AG04450 (cell line): ENCODE results near the gene LGALS8. TPM values are rescaled to one million over a fixed set of nuclear protein-coding genes. Genes with fewer than 3 reads are reported as not detected.

ENCODE experiments used
- CTCF ChIA-PET: fragments of 300-600, 350-600 bp; formaldehyde crosslinking; extraction: SDS; loops from one replicate; lab custom pipeline; 2022; ENCODE audit warnings: antibody characterized with exemption, inconsistent platforms; lab: Charles Lee
- POLR2A ChIA-PET: fragments of 350-600 bp; formaldehyde crosslinking; extraction: SDS; loops from one replicate; lab custom pipeline; 2021; ENCODE audit warnings: antibody characterized with exemption, inconsistent platforms; lab: Yijun Ruan, JAX
- DNase-seq: peaks from one replicate; pipeline ENCODE4 v3.0.0-alpha.2; 2011; ENCODE audit warnings: low read depth, low spot score
- H3K27ac ChIP-seq: one replicate; pipeline ENCODE4 v1.5.1; 2012; ENCODE audit warnings: low read depth, low read length, control low read depth
- H3K27me3 ChIP-seq: one replicate; pipeline ENCODE4 v1.6.0; 2012; ENCODE audit warnings: low read length; ENCODE audit not compliant: control insufficient read depth, insufficient read depth
- H3K4me3 ChIP-seq: 2 replicates; pipeline ENCODE4 v1.5.1; 2011; ENCODE audit warnings: mild to moderate bottlenecking, low read depth, low read length, control low read depth
- H3K9me3 ChIP-seq: 2 replicates; pipeline ENCODE4 v1.5.1; 2012; ENCODE audit warnings: low read length; ENCODE audit not compliant: control insufficient read depth, insufficient read depth
- polyA plus RNA-seq: library from polyadenylated mRNA; depleted of rRNA; stranded (reverse); fragments of >200 nt; gene quantifications from 2 replicates; pipeline ENCODE4 v1.2.3, GENCODE V29; 2011
- TF ChIP-seq, protein P1 (sequence below): IDR thresholded peaks from 2 replicates; pipeline ENCODE4 v1.5.1; 2011; ENCODE audit warnings: low read depth, low read length, control low read depth, inconsistent platforms

LGALS8 gene
- polyA plus RNA-seq, 1 experiment = 82.4 TPM

DNA sequence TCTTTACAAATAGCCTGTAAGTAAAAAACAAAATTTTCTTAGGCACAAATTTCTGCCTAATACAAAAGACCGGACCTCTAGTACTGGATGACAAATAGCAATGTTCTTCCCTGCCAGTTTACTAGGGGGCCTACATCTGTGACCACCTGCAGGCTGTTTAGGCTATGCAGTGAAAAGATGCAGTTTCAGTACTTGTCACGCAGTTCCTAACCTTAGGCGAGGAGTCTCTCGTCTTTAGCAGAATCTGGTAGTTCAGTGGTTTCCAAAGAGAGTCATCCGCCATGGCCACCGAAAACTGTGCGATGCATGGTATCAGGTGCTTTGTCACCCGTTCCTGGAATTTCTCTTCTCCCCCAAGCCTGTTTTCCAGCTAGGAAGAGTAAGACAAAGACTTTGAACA, 29.6 kb downstream of the LGALS8 start:
- no peak for DNase-seq
- H3K4me3 ChIP-seq = no peak overlapping the region
- H3K9me3 ChIP-seq = no peaks in the 10 kb centered on the region
- no peak overlapping the region for H3K27ac ChIP-seq
- POLR2A ChIA-PET = no interaction called here
- no peaks in the 10 kb centered on the region for H3K27me3 ChIP-seq
- CTCF ChIA-PET = no interaction called here
- TF ChIP-seq, protein P1, sequence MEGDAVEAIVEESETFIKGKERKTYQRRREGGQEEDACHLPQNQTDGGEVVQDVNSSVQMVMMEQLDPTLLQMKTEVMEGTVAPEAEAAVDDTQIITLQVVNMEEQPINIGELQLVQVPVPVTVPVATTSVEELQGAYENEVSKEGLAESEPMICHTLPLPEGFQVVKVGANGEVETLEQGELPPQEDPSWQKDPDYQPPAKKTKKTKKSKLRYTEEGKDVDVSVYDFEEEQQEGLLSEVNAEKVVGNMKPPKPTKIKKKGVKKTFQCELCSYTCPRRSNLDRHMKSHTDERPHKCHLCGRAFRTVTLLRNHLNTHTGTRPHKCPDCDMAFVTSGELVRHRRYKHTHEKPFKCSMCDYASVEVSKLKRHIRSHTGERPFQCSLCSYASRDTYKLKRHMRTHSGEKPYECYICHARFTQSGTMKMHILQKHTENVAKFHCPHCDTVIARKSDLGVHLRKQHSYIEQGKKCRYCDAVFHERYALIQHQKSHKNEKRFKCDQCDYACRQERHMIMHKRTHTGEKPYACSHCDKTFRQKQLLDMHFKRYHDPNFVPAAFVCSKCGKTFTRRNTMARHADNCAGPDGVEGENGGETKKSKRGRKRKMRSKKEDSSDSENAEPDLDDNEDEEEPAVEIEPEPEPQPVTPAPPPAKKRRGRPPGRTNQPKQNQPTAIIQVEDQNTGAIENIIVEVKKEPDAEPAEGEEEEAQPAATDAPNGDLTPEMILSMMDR = no peak

DNA sequence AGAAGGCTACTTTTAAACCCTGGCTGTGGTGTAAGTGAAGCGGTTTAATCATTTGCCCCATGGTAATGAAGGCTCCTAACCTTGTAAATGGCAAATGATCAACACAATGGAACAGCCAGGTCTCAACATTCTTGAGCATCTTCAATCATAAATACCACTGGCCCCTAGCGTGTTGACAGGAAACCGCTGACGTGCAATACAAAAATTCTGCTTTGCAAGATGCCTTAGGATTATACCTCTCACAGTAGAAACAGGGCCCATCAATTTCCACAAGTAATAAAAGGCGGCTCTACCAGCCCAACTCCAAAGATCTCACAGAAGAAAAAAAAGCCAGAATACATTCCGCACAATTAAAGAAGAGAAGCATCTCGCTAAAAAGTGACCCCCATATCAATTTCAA, 32.8 kb downstream of the LGALS8 start:
- ChIA-PET POLR2A (no interaction called here), CTCF (no interaction called here)
- H3K27ac ChIP-seq = no peak overlapping the region
- no peak overlapping the region for H3K4me3 ChIP-seq
- TF ChIP-seq, protein P1 = no peak
- DNase-seq = no peak
- no peaks in the 10 kb centered on the region for H3K27me3 ChIP-seq
- no peaks in the 10 kb centered on the region for H3K9me3 ChIP-seq

DNA sequence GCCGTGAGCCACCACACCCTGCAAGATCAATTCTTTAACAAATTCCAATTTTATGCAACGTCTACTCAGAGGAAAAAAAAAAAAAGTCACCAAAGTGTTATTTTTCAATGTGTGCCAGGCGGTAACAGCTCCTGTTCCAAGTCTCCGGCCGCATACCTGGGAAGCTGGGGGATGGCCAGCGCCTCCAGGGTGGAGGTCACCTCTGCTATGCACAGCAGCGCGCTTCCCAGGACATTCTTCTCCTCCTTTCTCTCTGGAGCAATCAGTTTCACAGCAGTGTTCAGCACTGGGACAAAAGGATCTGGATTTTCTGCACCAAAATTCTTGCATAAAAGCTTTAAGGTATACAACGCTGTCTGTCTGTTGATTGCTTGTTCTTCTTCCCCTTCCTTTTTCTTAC, 34.3 kb downstream of the LGALS8 start:
- no peak for DNase-seq
- TF ChIP-seq, protein P1 = no peak
- Histone ChIP-seq H3K4me3 (no peak overlapping the region), H3K27ac (no peak overlapping the region), H3K9me3 (no peaks in the 10 kb centered on the region), H3K27me3 (no peaks in the 10 kb centered on the region)
- POLR2A ChIA-PET = no interaction called here
- CTCF ChIA-PET = no interaction called here

DNA sequence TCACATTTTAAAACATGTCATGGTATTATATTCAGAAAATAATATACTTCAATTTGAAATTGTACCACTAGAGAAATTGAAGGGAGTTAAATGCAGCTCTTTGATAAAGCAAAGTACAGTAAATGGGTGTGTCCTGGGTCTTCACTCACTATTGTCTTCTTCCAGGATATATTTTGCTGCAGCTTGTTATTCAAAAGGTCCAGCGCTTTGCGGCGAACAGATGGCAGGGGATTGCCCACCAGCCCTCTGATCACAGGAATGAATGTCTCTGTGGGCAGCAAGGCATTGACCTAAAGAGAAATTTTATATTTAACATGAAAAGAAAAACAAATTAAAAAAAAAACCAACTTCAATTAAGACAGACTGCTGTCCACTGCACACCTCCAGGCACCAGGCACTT, 35.1 kb downstream of the LGALS8 start:
- Histone ChIP-seq H3K27ac (no peak overlapping the region), H3K27me3 (no peaks in the 10 kb centered on the region), H3K4me3 (no peak overlapping the region), H3K9me3 (no peaks in the 10 kb centered on the region)
- TF ChIP-seq, protein P1 = no peak
- no peak for DNase-seq
- POLR2A ChIA-PET = no interaction called here
- CTCF ChIA-PET = no interaction called here

DNA sequence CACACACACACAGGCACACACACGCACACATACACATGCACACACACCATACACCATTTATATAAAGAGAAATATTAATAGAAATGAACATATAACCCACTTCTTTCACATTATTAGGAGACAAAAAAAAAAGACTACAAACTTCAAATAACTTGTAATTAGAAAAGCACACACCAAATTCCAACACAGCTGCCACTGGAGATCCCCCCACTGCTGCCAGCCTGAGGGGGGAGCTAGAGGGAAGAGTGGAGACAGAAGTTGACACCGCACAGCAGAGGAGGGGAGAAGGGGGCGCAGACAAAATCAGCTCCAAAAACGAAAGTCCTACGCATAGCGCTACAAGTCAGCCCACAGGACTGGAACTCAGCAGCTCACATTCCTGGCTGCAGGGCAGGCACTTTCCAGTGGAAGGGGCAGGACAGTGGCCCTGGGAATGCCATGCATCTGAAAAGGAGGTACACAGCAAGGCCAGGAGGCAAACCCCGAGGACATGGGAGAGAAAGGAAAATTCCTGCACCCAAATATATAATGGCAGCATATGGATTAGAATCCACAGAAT, 36.5 kb downstream of the LGALS8 start:
- ChIA-PET POLR2A (interaction anchor here (0.7 kb wide), 1 partner anchor 533 kb away, joined by 3 read pairs; no protein-coding TSS in a partner anchor), CTCF (interaction anchor here (0.7 to 1.5 kb wide), 2 partner anchors 31 to 457 kb away, joined by 3 read pairs; no protein-coding TSS in a partner anchor)
- no peak for DNase-seq

More for the DNA sequence above, 36.5 kb downstream of the LGALS8 start:
- Histone ChIP-seq H3K4me3 (no peak overlapping the region), H3K9me3 (no peaks in the 10 kb centered on the region), H3K27ac (no peak overlapping the region), H3K27me3 (no peaks in the 10 kb centered on the region)
- TF ChIP-seq, protein P1 = no peak
